SK-N-MC (cell line): ENCODE data around the gene PHKA2.

ENCODE experiments used
- EZH2 ChIP-seq: fragments of 200-600 bp; sonication (generic); IDR thresholded peaks from one replicate; pipeline ENCODE4 v1.6.1; 2017; ENCODE audit warnings: antibody characterized with exemption
- FOXP2 ChIP-seq: optimal IDR thresholded peaks from 2 replicates; pipeline ENCODE3; 2011; ENCODE audit warnings: mild to moderate bottlenecking, moderate library complexity; ENCODE audit not compliant: insufficient read depth; ENCODE audit errors: extremely low read length, control extremely low read depth
- POLR2AphosphoS5 ChIP-seq: IDR thresholded peaks from 2 replicates; pipeline ENCODE4 v1.6.1; 2012; ENCODE audit warnings: mild to moderate bottlenecking, low read depth, low read length, borderline replicate concordance

DNA sequence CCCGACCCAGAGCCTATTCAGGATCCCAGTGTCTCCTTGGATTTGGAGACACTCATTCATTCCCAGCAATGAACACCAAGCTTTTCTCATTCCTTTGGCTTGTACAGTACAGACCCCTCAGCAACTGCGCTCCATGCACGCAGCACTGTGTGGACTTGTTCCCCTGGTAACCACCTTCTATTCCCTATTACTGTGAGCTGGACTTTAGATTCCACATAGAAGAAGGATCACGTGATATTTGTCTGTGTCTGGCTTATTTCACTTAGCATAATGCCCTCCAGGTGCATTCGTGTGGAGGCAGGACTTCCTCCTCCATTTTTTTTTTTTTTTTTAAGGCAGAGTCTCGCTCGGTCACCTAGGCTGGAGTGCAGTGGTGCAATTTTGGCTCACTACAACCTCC, 106.4 kb downstream of the PHKA2 start:
- TF ChIP-seq EZH2: no peak
- TF ChIP-seq POLR2AphosphoS5: no peak
- no peak for TF ChIP-seq FOXP2
